IMR-90 (cell line): ENCODE measurements around the gene RAB11FIP3.

Source experiments
- BHLHE40 ChIP-seq: fragments of 150-350 bp; IDR thresholded peaks from 2 replicates; pipeline ENCODE4 v1.6.1; 2016; ENCODE audit warnings: mild to moderate bottlenecking, low read depth, low read length
- CHD1 ChIP-seq: IDR thresholded peaks from 2 replicates; pipeline ENCODE4 v1.6.1; 2012; ENCODE audit warnings: low read depth, low read length, improper control_type of control experiment
- CTCF ChIP-seq: conservative IDR thresholded peaks from 2 replicates; pipeline ENCODE4 v1.5.1; 2012; ENCODE audit warnings: mild to moderate bottlenecking, low read depth, low read length, improper control_type of control experiment
- ELK1 ChIP-seq: fragments of 150-350 bp; IDR thresholded peaks from 2 replicates; pipeline ENCODE4 v1.6.1; 2016; ENCODE audit warnings: low read depth, mild to moderate bottlenecking, low read length, moderate library complexity, borderline replicate concordance
- FOS ChIP-seq: fragments of 150-350 bp; IDR thresholded peaks from 2 replicates; pipeline ENCODE4 v1.6.1; 2016; ENCODE audit warnings: low read depth, low read length
- POLR2A ChIP-seq: IDR thresholded peaks from 2 replicates; pipeline ENCODE4 v1.6.1; 2012; ENCODE audit warnings: mild to moderate bottlenecking, low read depth, low read length
- RAD21 ChIP-seq: IDR thresholded peaks from 2 replicates; pipeline ENCODE4 v1.6.1; 2012; ENCODE audit warnings: low read length, improper control_type of control experiment
- RCOR1 ChIP-seq: IDR thresholded peaks from 2 replicates; pipeline ENCODE4 v1.6.1; 2012; ENCODE audit warnings: mild to moderate bottlenecking, low read length, improper control_type of control experiment; ENCODE audit not compliant: insufficient replicate concordance
- RFX5 ChIP-seq: IDR thresholded peaks from 2 replicates; pipeline ENCODE4 v1.8.0; 2012; ENCODE audit warnings: low read depth, mild to moderate bottlenecking, low read length, moderate library complexity
- SMC3 ChIP-seq: fragments of 150-350 bp; IDR thresholded peaks from 2 replicates; pipeline ENCODE4 v1.6.1; 2016; ENCODE audit warnings: low read depth, mild to moderate bottlenecking, antibody characterized with exemption, low read length, moderate library complexity

- TF ChIP-seq CHD1 (no peak), CTCF (no peak), BHLHE40 (peak; percentile 91), POLR2A (no peak), FOS (peak; percentile 87), SMC3 (no peak), ELK1 (no peak), RCOR1 (no peak), RFX5 (no peak), RAD21 (no peak)
Observed at GRCh38 chr16:525520-526180, 100.2 kb downstream of the RAB11FIP3 start.
